NCI-H748 treated with DMSO at 0.1 percent for 48 hours (cell line): ENCODE measurements around the gene ITGAE.

Source experiments
- DNase-seq: peaks from one replicate; lab custom pipeline; 2025; lab: John Stamatoyannopoulos, UW

The ITGAE gene

DNA sequence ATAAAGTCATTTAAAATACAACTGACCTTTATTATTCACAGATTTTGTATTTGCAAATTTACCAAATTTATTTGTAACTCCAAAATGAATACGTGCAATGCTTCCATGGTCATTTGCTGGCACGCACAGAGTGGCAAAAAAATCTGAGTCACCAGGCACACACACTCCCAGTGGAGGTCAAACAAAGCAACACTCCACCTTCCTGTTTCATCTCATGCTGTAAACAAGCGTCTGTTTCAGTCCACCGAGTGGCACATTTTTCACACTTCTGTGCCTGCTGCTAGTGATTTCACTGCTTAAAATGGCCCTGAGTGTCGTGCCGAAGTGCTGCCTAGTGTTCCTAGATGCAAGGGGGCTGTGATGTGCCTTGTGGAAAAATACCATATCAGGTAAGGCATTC lies 17.8 kb upstream of the ITGAE start:
- no peak for DNase-seq

DNA sequence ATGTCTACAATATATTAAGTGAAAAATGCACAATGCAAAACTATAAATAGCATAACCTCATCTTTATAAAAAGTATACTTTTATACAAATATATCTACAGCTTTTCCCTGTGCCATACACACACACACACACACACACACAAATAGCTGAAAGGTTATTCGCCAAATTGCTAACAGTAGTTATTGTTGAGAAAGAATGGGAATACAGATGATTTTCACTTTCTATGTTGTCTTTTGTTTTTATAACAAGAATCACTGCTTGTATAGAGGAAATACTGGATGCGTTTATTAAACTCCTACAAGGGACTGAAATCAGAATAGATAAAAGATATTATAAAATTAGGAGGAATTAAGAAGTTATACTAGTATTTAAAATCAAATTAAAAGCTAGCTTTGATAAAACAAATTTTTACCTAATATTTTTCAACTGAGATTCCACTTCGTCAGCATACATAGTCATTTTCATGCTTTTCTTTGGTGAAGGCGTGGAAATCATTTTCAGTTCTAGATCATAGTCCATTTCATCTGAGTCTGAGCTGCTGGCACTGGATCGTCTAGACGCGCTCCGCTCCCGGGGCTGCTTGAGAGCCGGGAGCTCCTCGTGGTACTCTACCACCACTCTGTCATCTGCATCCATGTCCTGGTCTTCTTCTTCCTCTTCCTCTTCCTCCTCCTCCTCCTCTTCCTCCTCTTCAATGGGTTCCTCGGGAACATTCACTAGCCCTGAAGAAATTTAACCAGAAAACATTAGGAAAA lies 17.0 kb upstream of the ITGAE start:
- no peak for DNase-seq

DNA sequence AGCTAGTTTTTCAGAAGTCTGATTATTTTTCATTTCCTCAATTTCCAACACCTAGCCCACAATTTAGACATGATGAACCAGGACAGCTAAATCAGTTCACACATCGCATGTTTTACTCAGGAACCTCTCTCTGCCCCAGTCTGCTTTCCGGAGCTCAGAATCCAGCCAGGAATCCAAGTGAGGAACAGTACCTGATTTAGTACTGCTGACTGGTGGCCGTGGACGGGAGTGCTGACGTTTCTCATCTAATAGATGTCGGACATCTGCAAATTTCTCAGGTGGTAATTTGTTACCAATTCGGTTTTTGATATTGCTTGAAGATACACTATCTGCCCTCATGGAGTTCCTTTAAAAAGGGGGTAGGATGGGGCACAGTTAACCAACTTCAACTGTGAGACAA lies 14.9 kb upstream of the ITGAE start:
- DNase-seq: no peak

DNA sequence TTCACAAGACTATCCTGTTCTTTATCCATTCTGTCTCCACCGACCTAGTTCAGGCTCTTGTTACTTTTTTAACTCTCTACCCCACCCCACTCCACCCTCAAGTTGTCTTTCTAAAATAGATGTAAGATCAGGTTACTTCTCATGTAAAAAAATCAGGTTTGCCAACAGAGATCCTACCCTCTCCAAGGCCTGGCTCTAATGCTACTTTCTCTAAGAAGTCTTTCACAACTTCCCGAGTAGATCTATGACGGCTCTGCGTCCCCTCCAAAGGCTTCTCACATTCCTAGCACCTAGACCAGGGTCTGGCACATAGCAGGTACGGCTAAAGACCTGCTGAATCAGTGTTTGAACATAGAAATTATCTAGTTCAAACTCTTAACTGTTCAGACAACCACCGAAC lies 14.1 kb upstream of the ITGAE start:
- no peak for DNase-seq

DNA sequence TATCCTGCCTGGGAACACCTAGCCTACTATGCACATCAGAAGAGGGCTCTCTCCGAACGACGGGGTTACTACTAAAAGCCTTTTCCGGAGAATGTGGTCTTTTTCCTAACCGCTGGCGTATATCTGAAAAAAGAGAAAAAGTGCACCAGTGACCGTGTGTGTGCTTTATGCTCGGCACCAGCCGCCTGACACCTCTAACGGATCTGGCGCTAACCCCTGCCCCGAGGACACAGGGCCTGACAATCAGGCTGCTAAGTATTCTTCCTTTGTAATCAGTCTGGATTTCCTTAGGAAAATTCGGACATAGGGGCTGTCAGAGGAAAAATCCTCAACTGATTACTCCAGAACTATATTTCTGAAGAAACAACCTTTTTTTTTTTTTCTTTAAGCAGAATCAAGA lies 13.4 kb upstream of the ITGAE start:
- DNase-seq: no peak

DNA sequence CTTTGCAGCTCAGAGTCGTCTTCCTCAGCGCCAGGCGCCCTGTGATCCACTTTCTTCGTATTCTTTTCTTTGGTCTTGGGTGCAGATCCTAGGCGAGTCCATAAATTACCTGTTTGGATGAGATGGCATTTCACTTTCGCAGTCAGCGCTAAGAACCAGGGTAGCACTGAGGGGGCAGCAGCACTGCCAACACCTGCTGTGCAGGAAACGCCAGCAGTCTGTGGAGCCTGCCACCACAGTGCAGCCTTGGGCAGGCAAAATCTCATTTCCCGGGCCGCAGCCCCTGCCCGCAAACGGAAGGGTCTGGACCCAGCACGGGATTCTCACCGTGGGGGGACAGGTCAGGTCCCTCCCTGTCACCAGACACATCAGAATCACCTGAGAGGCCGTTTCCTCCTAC lies 12.2 kb upstream of the ITGAE start:
- DNase-seq: no peak

DNA sequence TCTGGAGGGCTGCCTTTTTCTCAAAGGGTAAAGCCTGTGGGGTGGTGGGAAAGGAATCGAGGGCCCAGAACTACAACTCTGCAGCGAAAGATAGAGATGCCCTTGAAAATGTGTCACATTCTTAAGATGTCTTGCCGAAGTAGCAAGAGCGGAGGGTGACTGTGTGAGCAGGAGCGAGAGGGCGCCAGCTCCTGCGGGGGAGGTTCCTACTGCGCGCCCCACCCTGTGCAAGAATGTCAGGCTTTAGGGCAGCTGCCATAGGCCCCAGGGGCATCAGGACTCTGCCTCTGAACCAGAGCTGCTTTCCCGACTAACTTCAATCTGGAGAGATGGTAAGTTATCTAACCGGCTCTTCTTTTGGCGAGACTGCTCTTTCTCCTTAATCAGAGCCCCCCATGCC lies 11.8 kb upstream of the ITGAE start:
- DNase-seq: no peak

DNA sequence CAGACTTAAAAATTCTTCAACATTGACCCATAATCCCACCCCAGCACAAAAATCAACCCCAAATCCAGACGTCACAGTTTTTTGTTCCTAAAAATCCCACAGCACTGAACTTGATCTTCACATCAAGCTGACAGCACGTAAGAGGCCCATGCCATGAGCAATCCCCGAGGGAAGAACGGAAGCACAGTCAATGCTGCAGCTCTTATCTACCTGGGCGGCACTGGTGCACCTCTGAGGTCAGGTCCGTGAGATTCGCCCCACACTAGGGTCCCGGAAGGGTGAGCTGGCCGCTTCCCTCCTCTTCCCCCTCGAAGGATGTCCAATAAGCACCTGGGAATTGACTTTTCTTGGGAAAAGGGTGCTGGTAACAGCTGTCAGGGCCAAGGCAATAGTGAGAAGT lies 11.3 kb upstream of the ITGAE start:
- DNase-seq: no peak

DNA sequence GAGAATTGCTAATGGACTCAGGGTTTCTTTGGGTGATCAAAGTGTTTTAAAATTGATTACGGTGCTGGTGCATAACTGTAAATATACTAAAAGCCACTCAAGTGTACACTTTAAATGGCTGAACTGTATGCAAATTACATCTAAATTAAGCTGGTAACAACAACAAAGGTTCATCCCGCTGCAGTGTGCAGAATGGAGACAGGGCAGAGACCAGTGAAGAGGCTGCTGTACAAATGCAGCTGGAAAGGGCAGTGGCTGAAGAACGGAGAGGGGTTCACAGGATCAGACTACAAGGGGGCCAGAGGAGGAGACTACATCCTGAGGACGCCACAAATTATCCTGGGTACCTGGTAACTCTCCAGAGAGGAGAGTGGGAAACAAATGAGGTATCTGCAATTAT lies 9.0 kb upstream of the ITGAE start:
- DNase-seq: no peak

DNA sequence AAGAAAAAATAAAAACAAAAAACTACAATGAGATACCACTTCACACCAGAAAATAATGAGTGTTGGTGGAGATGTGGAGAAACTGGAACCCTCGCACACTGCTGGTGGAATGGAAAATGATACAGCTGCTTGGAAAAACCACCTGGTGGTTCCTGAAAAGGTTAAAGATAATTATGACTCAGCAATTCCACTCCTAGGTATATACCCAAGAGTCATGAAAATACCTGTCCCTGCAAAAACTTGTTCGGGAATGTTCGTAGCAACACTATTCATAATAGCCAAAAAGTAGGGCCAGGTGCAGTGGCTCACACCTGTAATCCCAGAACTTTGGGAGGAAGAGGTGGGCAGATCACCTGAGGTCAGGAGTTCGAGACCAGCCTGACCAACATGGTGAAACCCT lies 8.1 kb upstream of the ITGAE start:
- no peak for DNase-seq

DNA sequence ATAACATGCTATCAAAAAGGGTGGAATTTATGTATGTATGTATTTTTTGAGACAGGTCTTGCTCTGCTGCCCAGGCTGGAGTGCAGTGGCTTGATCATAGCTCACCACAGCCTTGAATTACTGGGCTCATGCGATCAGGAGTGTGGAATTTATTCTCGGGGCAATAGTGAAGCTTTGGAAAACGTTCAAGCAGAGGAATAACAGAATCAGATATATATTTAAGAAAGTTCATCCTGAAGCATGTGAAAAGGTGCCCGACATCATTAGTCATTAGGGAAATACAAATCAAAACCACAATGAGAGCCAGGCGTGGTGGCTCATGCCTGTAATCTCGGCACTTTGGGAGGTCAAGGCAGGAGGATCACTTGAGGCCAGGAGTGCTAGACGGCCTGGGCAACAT lies 7.7 kb upstream of the ITGAE start:
- no peak for DNase-seq

DNA sequence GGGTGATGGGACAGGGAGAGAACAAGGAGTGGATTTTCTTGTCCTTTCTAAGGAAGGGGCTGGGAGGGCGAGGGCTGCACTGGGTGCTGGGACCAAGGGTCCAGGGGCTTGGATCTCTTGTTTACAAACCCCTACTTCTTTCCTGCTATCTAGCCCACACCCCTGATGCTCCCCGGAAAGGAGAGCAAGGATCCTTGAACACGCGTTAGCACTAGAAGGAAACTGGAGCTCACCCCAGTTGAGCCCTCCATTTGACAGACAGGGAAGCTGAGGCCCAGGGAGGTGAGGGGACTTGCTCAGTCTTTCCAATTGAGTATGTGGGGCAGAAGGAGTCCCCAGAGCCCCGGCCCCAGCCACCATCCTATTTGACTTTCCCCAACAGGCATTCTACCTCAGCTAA lies 4.6 kb upstream of the ITGAE start:
- DNase-seq: no peak

DNA sequence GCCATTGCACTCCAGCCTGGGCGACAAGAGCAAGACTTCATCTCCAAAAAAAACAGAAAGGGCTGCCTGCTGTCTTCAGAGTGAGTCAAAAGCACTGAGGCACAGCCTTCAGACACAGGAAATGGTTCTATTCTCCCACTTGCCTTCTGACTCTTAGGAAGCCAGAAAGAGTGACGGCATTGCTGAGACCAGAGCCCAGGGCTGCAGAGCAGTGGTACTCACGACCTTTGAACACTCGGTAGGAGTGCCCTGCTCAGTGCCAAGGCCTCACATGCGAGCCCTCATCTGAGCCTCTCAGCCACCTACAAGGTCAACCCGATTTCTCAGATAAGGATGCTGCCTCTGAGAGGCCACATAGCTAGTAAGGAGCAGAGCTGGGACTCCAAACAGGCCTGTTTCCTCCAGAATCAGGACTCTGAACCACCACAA lies 3.5 kb upstream of the ITGAE start:
- DNase-seq: no peak

DNA sequence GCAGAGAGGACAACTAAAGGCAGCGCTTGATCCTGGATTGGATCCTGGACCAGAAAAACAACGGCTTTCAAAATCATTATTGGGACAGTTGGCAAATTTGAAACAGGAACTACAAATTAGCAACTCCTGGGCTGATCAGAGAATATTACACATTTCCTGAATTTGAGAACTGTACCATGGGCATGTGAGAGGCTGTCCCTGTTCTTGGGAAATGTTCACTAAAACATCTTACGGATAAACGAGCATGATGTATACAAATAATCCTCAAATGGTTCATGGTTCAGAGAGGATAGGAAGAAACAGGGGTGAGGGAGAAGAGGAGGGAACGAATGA lies 2.3 kb upstream of the ITGAE start:
- DNase-seq: no peak

DNA sequence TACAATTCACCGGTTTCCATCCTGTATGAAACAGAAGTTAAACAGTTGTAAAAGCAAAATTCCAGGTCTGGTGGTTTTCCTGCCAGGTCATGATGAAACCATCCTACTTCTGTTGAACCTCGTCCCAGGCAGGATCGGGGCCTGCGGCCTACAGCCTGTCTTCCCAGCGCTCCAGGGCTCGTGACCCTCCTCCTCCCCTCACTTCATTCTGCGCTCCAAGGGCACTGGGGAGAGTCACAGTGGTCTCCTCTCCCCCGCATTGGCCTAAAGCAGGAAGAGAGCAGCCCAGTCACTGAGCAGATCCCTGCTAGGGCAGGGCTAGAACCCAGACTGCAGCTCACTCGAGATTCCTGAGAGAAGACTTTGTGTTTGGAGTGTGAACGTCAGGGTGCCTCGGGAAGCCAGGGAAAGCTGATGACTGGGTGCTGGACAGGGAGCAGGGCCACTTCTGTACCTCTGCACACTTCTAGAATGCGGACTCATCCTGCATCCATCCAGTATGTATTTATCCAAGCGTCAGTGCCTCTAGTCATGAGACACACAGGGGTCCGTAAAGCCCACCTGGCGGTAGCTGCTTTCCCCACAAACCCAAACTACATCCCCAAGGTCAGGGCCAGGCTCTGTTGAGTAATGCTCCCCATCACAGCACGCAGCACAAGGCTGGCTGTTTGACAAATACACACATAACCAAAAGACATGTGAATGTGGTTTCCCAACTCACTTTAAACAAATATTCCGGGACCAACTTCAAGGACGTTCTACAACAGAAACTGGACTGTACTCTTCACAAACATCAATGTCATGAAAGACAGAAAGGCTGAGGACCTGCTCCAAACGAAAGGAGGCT lies 1.7 kb upstream of the ITGAE start:
- no peak for DNase-seq

DNA sequence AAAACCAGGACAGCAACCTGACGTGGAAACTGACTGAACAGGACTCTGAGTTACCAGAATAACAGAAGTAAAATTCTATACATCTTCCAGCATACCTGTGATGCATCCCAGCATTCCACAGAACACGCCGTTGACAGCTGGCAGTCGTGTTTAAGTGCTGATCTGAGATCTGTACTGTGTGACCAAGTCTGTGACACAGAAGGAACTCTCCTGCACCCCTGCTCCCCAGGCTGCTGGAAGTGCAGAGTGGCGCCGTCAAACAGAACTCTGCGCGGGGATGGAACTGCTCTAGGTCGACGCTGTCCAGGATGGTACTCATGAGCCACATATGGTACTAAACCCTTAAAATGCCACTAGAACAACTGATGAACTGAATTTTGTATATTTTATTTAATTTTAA lies 804 bp upstream of the ITGAE start:
- DNase-seq: no peak

DNA sequence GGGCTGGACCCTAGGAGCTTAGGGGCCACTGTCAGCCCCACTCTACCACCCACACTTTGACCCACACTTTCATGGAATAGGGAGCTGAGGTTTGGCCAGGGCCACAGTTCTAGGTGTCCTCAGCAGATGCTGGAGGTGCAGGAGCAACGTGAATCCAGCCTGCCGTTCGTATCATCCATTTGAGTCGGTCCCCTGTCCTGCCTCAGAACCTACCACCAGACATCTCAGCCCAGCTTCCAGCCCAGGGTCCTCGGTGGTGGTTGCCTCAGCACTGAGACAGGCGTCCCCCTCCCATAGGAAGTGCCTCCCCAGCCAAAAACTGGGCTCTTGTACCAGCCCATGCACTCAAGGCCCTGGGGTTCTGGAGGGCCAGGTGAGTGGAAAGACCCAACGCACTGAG lies 359 bp upstream of the ITGAE start:
- DNase-seq: no peak

DNA sequence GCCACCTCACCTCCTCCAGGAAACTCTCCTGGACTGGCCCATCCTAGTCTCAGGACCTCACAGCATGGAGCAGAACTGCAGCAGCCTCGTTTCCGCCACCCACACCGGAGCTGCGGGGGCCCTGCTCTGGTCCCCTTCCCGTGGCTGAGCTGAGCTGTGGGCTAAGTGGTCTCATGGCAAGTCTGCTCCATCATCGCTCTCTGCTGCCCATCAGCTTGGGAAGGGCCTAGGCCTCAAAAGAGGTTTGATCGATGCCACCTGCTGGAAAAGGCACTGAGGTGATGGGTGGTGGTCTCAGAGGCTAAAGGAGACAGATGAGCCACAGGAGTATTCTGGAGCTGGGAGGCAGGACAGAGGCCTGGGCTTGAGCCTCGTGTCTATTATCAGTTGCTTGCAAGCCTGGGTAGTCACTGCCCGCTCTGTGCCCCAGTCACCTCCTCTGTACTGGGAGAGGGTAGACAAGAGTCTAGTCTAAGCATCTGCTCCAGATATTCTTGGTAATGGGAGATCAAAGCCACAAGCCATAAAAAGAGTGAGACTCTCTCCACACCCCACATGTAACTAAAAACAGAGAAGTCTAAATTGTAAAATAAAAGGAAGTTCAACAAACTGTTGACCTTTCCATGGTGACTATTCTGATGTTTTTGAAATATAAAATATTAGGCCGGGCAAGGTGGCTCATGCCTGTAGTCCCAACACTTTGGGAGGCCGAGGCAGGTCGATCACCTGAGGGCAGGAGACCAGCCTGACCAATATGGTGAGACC lies 1.6 kb downstream of the ITGAE start:
- no peak for DNase-seq

DNA sequence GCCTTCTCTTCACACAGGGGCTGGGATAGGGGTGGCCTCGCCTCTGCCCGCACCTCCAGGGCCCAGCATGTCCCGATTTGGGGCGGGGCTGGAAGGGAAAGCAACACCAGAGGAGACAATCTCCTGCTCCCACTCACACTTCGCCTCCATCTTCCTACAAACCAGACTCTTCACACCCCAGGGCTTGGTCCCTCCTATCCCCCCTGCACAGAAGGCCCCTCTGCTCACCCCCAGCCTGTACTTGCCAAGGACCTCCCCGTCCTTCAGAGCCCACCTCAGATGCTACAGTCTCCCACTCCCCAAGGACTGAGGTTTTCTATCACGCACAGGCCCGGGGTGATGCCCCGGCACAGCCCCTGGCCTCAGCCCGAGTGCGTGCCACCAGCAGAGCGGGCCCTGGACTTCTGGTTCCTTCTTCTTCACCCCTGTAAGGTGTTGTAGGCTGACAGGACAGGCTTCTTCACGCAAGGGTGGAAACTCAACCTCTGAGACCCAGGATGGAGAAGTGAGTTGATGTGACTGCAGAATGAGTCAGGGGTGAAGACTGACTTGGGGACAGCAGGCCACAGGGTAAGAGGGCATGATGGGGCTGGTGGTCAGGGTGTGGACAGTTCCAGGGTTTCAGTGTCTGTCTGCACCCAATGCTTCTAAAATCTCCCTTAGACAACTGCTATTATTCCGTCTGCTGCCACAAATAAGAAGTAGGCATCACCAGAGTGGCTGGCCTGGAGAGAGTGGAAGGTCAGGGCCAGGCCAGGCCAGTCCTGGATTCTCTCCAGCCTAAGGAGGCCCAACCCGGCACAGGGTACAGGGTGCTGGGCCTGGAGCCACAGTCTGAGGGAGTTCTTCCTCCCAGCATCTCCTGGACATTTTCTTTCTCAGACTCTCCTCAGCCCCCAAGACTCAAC lies 2.5 kb downstream of the ITGAE start:
- DNase-seq: no peak

DNA sequence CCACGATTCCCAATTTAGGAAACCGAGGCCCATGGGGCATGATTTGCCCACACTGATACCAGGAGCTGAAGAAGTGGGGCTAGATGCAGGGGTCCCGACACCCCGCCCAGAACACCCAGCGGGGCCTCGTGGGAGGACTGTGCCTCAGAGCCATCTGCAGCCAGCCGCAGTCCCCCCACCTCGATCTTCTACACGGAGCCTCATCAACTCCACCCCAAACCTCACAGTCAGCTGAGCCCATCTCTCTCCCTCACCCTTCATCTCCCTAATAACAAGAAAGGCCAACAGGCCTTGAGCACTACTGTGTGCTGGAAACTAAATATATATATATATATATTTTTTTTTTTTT lies 4.2 kb downstream of the ITGAE start:
- DNase-seq: no peak

DNA sequence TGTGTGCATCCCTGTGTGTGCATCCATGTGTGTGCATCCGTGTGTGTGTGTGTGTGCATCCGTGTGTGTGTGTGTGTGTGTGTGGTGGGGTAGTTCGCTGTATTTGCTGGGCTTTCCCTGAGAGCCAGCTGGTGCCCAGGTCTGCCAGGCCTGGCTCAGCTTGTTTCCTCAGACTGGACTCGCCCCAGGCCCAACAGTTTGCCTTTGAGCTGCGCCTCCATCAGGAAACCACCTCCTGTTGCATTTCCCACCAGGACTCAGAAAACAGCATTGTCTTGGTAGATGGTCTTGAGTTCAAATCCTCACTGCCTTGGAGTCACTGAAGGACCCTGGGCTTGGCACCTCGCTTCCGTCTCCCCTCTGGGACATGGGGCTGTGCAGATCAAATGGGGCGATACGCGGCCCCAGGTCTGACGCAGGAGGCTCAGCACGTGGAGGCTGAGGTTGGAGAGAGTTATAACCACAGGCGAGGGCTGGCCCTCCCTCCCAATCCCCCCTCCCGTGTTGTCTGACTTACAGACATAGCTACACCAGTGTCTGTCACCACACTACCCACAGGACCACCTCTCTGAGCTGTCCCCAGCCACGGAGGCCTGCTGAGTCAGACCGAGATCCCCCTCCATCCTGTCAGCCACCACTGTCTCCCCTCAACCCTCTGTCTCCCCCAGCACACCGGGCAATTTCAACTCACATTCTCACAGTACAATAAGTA lies 4.7 kb downstream of the ITGAE start:
- no peak for DNase-seq
